Activated CD4-positive, alpha-beta T cell treated with anti-CD3 and anti-CD28 coated beads for 24 hours (primary cell): ENCODE measurements around the gene GLG1.
"Not testable (repeated sequence)": the region's sequence is repeated elsewhere in the genome, so short reads cannot be mapped to it uniquely, and the experiment has no call there.

Experiments used
- DNase-seq, 2 donors: peaks; one replicate each; pipeline ENCODE4 v3.0.0-alpha.2; 2020; ENCODE audit warnings: low read depth in 2 of 2

The GLG1 gene

DNA sequence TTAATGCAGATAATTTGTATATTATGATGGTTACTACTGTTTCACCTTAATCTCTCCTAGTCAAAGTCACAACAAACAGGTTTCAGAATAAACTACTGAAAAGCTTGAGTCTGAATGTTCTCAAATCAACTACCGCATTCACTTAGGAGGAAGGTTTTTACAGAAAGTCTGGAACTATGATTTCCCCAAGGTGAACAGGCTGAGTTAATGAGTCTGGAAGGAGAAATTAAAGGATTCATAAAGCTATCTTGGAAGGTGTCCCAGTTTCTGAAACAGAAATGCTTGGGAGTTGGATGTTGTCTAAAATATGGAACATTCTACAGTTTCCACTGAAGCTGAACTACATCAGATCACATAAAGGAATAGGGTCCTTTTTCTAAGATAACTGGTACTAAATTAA lies 69.2 kb downstream of the GLG1 start:
- DNase-seq = not testable (repeated sequence)

DNA sequence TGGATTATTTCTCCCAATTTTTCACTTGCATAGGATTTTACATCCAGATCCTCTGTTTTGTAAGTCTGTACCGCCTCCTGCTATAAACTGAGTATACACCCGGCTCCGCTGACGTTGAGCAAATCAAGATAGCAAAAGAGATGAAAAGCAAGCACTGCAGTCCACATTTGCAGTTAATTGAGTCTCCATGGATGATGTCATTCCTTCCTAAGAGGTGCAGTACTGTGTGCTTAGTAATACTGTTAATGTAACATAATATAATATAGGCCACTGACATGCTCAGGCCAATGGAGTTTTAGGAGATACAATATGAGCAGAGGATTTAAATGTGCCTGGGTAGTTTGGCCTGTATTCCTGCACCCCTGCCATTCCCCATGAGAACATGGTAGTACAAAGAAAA lies 72.3 kb downstream of the GLG1 start:
- DNase-seq = not testable (repeated sequence)

DNA sequence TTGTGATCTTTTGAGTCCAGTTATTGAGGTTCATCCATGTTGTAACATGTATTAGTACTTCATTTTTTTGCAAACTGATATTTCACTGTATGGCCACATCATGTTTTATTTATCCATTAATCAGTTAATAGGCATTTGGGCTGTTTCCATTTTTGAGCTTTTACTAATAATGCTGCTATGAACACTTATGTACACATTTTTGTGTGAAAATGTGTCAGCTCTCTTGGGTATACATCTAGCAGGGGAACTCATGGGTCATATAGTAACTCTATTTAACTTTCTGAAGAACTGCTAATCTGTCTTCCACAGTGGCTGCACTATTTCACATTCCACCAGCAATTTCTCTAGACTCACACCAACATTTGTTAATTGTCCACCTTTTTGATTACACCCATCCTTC lies 82.0 kb downstream of the GLG1 start:
- no peak for DNase-seq

DNA sequence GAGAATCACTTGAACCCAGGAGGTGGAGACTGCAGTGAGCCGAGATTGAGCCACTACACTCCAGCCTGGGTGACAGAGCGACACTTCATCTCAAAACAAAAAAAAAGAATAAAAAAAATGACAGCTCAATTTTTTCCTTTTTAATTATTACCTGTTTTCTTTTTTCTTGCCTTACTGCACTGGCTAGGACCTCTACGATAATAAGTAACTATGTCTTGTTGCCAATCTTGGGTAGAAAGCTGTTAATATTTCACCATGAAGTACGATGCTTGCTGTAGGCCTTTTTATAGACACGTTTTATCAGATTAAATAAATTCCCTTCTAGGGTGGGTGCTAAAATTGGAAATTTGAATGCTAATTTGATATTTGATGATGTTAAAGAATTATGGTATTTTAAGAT lies 82.8 kb downstream of the GLG1 start:
- no peak for DNase-seq

DNA sequence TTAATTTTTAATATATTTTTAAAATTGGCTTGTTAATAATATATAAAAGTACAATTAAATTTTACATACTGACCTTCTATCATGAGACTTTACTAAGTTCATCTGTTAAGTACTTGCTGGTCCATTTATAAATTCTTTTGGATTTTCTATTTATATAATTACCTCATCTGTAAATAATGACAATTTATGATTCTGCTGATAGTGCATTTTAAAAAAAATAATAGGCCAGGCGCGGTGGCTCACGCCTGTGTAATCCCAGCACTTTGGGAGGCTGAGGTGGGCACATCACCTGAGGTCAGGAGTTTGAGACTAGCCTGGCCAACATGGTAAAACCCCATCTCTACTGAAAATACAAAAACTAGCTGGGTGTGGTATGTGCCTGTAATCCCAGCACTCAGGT lies 83.2 kb downstream of the GLG1 start:
- not testable (repeated sequence) for DNase-seq

DNA sequence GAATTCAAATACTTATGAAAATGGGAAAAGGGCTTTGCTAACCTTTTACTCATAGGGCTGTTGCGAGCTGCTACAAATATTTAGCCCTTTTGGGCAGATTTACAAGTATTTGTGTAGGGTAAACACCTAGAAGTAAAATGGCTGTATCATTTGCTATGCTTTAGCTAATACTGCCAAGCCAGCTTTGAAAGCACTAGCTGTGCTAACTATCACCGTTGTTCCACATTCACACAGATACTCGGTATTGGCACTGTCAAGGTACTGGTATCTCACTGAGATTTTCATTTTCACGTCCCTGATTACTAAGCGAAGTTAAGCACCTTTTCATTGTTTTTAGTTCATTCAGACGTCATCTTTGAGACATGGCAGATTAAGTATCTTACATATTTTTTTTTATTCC lies 84.8 kb downstream of the GLG1 start:
- no peak for DNase-seq

DNA sequence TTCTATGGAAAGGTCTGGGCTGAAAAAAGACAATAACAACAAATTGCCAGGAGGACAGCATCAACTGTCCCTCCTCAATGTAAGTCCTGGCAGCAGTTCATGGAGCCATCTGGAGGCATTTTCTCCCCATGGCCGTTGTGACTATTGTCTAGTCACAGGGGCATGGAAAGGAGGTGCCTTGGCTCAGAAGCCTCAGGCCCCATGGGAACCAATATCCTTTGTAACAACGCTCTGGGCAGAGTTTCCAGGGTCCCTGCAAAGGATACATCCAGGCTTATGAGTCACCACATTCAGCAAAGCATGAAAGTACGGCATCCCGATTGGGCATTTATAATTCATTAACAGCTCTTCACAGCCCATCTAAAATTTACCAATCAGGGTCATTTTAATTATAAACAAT lies 85.2 kb downstream of the GLG1 start:
- no peak for DNase-seq

DNA sequence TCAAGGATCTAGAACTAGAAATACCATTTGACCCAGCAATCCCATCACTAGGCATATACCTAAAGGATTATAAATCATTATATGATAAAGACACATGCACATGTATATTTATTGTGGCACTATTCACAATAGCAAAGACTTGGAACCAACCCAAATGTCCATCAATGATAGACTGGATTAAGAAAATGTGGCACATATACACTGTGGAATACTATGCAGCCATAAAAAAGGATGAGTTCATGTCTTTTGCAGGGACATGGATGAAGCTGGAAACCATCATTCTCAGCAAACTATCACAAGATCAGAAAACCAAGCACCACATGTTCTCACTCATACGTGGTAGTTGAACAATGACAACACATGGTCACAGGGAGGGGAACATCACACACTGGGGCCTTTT lies 88.0 kb downstream of the GLG1 start:
- not testable (repeated sequence) for DNase-seq

DNA sequence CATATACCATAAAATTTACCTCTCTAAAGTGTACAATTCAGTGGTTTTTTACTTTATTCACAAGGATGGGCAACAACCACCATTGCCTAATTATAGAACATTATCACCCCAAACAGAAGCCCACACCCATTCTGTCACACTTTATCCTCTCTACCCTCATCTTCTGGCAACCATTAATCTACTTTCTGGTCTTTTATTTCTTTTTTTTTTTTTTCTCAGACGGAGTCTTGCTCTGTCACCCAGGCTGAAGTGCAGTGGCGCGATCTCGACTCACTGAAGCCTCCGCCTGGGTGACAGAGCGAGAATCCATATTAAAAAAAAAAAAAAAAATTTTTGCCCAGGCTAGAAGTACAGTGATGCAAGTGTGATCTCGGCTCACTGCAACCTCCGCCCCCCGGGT lies 95.0 kb downstream of the GLG1 start:
- DNase-seq = no peak

DNA sequence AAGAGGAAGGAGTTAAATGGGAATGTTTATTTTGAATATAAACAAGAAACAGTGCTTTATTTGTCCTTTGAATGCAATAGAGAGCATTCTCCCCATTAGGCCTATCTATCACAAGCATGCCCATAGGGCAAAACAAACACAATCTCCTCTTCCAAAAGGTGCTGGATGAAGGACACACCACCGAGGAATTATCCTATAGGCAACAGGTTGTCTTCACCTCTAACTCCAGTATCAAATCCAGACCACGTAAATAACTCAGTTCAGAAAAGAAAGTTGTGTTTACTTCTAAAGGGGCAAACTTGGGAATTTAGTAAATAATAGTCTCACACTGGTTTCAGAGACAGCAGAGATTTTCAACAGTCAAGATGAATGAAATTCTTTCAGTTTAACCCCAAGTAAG lies 101.9 kb downstream of the GLG1 start:
- DNase-seq = no peak

DNA sequence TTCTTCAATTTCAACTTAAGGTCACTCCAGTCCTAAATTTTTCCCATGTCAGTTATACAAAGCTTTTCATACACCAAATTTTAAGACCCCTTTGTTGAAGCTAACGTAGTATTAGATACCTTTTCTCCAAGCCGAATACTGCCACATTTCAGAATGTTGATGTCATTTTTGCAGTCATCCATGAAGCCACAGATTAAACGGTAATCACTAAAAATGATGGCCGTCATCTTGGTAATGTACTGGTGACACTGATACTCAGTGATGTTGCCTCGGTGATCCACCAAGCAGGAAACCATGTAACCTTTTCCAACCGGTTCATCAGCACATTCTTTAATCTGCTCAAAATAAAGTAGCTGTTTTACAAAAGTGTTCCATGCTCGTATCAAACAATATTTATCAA lies 103.5 kb downstream of the GLG1 start:
- no peak for DNase-seq

DNA sequence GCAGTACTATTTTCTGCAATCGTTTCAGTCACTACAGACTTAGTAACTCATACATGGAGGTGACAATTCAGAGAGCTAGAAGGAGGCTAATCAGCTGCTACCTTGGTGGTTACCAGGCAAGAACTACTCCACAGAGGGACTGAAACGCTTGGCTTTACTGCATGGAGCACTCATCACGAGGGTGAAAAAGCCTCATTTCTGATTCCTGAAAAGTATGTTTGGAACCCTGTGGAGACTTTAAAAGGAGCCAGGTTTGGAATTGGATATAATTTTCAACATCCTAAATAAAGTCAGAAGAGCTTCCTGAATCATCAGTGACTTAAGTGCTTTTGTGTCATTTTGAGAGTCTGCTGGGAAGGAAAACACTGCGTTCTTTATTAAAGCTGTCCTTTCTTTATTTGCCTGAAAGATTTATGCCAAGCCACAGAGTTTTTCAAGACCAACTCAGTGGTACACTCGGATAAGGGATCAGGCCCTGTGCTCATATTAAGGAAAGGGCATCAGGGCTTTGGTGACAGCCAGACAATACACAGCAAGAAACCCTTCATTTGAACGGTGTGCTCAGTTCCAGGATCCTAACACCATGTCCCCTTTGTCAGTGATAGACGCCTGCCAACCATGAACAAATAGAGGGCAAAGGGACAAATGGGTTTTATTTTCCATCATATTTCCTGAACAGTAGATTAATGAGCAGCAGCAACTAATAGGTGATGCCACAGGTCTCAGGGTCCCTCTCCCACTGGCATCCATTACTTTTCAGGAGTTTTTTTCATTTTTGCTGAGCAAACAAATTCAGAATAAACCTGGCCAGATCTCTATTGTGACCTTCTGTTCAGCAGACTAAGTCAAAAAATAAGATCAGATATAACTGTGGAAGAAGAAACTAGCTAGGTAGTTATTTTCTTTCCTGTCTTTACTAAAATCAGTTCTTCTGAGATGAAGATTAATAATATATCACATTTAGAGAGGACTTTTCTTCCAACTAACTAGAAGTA lies 105.1 kb downstream of the GLG1 start:
- no peak for DNase-seq

DNA sequence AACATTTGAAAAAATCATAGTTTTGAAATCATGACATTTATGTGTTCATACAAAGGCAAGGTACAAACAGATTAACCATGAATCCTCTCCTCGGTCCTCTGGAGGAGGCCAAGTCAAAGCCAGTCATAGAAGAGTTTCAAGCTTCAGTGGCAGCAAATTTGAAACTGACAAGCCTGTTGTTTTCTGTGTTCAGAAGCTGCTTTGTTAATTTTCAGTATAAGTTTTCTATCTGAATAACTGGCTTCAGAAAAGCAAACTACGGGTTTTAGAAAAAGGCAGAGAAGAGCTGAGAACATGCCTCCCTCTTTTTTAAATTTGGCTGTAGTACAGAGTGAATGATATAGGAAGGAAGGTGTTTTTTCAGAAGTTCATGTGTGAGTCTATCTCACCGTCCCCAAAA lies 106.0 kb downstream of the GLG1 start:
- no peak for DNase-seq

DNA sequence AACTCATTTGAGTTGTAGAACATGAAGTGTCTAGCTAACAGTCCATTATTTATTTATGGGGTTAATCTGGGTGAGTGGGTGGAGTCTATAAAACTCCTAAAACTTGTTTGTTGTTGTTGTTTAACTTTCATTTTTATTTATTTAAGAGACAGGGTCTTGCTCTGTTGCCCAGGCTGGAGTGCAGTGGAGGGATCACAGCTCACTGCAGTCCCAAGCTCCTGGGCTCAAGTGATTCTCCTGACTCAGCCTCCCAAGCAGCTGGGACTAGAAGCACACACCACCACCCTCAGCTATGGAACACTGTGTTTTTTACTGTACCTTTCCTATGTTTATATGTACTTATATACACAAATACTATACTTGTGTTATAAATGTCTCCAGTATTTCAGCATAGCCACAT lies 107.8 kb downstream of the GLG1 start:
- no peak for DNase-seq

DNA sequence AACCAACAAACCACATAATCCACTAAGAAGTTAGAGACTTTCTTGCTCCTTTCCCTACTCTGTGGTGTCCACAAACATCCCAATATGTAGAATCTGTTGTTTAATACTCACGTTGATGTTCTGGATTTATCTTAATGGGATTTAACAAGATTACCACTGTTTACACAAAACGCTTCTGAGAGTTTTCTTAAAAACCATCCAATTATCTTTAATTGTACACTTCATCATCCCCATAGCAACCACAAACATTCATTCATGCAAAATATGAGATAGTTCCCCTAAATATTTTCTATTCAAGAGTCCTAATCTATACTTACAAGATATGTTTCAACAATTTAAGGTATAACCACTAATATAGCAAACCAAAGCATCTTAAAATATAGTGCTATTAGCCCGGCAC lies 109.2 kb downstream of the GLG1 start:
- no peak for DNase-seq

DNA sequence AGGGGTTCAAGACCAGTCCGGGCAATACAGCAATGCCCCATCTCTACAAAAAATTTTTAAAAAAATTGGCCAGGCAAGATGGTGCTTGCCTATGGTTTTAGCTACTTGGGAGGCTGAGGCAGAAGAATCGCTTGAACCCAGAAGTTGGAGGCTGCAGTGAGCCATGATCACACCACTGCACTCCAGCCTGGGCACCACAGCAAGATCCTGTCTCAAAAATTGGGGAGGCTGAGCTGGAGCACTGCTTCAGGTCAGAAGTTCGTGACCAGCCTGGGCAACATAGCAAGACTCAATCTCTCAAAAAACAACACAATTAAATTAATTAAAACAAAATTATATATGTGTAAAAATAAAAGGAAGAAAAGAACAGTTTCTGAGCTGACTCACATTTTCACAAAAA lies 110.9 kb downstream of the GLG1 start:
- no peak for DNase-seq

DNA sequence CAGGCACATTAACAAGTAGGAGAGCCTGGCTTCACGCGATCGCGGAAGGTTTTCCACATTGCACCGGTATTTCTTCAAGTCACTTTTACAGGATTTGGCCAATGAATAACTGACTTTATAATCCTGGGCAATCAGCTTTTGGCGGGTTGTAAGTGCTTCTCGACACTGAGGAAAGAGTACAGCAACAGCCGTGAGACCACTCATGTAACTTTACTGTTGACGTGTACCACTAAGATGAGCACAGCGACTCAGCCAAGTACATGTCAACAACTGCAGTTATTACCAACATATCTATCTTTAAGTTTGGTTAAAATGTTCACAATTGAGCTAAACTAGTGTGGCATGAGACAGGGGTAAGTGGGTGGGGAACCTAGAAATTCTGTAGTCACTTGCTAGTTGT lies 113.9 kb downstream of the GLG1 start:
- DNase-seq = no peak

DNA sequence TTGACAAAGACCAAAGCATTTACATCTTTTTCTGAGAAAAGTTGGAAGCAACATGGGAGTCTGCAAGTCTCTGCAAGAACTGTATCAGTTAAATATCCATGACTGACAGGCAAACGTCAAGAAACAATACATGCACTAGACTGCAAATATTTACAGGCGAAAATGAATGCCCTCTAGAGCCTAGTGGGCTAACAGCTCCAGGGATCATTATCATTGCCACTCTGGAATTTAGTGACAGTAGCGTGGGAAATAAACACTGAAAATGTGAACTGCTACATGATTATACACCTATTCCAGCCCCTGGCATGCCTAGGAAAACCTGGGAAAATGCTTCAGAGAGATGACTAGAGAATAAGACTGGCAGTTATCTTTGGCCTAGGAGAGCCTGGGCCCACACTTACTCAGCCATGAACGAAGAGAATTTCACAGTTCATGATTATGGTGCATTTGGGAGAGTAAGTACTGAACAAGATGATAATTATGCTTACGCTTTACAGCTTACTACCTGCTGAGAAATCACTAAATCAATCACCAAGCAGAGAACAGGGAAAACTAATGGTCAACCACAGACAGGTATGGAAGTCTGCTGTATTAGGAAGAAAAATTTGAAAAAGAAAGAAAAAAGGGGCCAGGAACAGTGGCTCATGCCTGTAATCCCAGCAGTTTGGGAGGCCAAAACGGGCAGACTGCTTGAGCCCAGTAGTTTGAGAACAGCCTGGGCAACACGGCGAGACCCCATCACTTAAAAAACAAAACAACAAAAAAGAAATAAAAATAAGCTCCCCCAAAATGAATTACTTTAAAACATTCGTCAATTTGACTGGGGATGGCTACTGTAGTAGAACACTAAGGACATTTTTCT lies 119.0 kb downstream of the GLG1 start:
- no peak for DNase-seq

DNA sequence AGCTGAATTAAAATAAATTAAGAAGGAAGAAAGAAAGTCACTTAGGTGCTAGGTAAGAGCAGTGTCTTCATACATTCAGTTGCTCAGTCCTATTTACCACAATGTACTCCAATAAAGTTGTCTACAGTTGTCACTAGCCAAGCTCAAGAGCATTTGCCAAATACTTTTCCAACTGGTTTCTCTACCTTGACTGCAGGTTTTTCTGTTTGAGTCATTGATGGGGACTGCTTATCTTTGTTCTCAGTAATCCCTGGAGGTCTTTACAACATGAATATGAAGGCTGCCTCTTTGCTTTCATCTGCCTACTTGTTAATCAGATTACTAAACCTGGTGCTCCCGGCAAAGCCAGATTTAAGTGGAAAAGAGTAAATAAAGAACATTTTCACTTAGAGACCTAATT lies 121.0 kb downstream of the GLG1 start:
- no peak for DNase-seq

DNA sequence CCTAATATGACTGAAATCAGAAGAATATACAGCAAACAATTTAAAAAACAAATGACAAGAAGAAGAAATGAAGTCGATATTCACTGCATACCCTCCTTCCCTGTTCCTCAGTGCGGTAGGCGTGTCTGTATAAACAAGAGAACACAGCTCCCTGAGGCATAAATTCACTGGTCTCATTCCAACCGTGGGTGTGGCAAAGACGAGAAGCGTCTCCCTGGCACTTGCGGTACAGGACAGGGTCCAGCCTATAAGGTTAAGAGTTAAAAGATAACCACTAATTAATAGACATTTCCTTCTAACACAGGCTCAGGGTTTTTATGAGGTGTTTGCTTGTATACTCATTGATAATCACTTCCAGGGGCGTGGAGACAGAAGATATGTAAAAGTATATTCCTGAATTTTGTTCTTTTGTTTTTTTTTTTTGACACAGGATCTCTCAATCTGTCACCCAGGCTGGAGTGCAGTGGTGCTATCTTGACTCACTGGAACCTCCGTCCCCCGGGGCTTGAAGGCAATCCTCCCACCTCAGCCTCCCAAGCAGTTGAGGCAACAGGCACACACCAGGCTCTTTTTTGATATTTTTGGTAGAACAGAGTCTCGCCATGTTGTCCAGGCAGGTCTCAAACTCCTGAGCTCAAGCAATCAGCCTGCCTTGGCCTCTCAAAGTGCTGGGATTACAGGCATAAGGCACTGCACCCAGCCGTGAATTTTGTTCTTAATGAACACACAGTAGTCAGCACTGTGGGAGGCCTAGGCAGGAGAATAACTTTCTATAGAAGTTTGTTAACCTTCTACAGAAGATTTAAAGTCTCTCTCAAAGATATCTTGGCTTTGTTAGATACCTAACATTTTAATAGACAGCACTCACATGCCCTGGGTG lies 126.5 kb downstream of the GLG1 start:
- no peak for DNase-seq

DNA sequence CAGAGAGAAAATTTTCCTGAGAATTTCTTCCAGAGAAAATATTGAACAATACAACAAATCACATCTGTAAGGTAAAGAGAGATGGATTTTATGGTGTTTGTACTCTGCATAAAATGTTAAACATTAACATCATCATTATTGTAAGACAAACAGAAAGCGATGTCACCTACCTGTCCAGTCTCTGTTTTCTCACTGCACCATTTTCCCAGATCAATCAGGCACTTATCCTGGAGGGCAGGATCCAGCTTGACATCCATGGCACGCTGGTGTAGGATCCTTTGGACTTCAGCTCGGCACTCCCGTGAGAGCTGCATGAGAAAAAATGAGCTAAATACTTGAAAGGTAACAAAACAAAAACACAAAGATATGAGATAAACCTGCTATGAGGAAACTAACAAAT lies 129.7 kb downstream of the GLG1 start:
- DNase-seq = no peak

DNA sequence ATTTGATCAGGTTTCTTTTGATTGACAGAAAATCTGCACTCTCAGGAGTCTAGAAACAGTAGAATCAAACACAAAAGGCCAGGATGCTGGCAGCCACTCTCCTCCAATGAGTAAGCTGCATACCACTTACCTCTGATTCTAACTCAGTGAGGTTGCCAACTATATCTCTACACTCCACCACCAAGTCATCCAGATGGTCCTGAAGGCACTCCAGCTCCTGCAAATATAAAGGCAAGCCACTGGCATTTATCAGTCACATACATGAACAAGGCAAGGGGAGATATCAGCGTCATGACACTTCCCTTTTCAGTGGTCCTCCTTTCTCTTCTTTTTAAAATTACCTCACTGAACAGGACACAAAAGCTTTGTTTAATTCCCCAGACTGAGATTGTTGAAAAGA lies 132.5 kb downstream of the GLG1 start:
- no peak for DNase-seq
